GM19467 (cell line): ENCODE results near the gene COG2.
A peak's percentile ranks its signal among the peaks of the same experiment; 100 is the strongest.
"Not testable (repeated sequence)": the region's sequence is repeated elsewhere in the genome, so short reads cannot be mapped to it uniquely, and the experiment has no call there.

ENCODE experiments used
- ATAC-seq: cut with Tn5 transposase; IDR thresholded peaks from one replicate; pipeline ENCODE4 v1.9.1; 2021; ENCODE audit warnings: mild to moderate bottlenecking, moderate library complexity; ENCODE audit not compliant: unreplicated experiment

COG2 gene, protein sequence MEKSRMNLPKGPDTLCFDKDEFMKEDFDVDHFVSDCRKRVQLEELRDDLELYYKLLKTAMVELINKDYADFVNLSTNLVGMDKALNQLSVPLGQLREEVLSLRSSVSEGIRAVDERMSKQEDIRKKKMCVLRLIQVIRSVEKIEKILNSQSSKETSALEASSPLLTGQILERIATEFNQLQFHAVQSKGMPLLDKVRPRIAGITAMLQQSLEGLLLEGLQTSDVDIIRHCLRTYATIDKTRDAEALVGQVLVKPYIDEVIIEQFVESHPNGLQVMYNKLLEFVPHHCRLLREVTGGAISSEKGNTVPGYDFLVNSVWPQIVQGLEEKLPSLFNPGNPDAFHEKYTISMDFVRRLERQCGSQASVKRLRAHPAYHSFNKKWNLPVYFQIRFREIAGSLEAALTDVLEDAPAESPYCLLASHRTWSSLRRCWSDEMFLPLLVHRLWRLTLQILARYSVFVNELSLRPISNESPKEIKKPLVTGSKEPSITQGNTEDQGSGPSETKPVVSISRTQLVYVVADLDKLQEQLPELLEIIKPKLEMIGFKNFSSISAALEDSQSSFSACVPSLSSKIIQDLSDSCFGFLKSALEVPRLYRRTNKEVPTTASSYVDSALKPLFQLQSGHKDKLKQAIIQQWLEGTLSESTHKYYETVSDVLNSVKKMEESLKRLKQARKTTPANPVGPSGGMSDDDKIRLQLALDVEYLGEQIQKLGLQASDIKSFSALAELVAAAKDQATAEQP

DNA sequence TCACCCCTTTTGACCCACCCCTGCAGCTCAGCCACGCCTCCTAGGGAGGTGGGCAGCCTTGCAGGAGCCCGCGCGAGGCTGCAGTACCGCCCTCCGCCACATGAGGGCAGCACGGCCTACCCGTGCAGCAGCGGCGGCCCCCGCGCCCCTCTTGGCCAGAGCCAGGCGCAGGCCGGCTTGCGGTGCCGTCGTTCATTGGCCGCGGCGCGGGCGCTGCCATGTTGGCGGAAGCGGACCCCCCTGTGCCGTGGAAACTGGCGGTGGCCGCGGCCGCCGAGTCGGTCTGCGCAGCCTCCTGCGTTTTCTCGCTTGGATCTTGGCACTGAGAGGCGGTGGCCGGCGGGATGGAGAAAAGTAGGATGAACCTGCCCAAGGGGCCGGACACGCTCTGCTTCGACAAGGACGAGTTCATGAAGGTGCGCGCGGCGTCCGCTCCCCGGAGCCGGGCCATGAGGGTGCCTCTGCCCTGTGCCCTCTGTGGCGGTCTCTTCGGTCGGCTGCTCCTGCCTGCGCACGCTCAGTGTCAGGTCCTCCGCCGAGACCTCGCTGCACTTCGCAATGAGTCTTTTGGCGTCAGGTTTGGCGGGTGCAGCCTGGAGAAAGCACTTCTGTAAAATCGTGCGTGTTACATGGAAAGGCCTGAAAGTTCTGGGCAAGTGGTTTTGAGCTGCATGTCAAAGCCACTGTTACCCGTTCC is at the start of gene COG2:
COG2 (plus strand) TSS at position 219 of the 697 bp plus-strand sequence; CDS start at position 345, 126 bp downstream.
- peak; percentile 97 for ATAC-seq

DNA sequence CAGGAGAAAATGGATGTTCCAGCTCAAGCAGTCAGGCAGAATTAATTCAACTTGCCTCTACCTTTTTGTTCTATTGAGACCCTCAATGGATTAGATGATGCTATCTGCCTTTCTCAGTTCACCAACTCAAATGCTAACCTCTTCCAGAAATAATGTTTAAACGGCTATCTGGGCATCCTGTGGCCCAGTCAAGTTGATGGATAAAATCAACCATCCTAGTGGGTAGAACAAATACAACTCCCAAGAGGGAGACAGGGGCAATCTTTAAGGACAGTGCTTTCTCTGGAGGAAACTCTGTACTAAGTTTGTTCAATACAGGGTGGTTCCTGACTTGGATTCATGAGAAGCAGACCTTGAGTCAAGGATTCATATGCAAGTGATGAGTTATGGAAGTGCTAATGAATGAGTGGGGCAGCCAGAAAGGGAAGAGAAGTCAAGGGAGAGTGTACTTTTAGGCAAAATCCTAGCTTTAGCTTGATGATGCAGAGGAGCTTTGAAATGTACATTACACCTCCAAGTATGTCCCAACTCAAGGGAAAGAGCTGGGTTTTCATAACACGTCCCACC is 49.4 kb upstream of the COG2 start:
- ATAC-seq: no peak

DNA sequence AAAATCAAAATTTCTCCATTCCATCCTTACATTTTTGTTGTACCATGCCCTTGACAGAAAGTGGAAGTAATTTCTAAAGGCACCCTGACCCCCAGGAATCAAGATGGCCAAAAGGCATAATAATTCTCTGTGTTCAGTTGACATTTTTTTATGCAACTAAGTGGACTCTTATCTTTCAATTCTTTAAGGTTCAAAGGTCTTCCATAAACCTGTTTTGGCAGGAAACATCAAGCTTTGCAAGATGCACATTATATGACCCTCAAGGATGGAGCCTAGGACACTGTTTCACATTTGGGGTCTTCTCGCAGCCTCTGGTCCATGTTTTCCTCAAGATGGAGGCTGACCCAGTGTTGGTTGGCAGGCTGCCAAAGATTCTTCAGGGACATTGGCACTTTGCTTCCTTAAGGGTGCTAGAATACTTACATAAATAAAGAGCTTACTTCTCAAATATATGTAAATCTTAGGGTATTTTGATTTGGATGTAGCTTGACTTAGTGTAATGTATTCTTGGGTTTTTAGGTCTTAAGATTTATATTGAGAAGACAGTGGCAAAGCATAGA is 48.0 kb upstream of the COG2 start:
- no peak for ATAC-seq

DNA sequence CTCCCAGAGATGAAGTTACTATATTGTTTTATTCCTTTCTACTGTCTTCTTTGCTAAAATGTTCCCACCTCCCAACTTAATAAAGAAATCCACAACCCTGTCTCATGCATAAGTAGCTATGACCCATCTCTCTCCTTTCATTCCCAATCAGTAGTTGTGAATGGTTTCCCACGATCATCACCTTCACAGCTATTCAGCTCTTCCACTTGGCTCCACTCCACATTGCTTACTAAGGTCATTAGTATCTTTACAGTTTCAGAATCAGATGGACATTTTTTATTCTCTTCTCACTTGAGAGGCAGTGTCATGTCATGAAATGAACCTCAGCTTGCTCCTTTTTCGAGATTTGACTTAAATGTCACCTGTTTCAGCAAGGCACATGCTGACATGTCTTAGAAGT is 47.1 kb upstream of the COG2 start:
- ATAC-seq: no peak

DNA sequence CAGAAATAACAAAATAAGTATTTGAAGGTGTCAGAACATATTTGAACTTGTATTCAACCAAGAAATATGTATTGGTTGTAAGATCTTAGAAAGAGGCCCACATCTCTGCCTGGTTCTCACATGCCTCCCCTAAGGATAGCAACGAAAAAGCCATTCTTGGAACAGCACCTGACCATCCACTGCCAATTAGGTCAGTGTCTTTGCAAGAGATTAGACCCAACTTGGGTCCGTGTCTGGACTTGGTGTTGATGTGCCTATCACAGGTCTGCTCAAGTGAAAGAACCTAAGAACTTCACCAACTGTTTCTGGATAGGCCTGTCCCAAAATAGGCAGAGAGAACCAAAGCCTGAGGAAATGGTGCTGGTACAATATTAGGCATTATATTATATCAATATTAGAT is 46.0 kb upstream of the COG2 start:
- no peak for ATAC-seq

DNA sequence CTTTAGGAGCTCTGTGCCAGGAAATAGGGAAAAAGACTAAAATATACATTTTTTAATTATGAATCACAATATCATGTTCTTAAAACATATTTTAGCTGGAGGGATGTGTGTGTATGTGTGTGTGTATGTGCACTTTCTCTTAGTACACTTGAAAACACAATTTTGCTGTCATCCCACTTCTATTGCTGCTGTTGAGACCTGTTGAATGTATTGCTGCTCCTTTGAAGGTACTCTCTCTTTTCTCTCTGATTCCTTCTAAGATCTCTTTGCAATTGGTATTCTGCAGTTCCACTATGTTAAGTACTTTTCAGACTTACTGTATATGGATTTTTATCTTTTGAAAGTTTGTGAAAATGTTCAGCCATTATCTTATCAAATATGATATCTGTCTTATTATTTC is 43.5 kb upstream of the COG2 start:
- no peak for ATAC-seq

DNA sequence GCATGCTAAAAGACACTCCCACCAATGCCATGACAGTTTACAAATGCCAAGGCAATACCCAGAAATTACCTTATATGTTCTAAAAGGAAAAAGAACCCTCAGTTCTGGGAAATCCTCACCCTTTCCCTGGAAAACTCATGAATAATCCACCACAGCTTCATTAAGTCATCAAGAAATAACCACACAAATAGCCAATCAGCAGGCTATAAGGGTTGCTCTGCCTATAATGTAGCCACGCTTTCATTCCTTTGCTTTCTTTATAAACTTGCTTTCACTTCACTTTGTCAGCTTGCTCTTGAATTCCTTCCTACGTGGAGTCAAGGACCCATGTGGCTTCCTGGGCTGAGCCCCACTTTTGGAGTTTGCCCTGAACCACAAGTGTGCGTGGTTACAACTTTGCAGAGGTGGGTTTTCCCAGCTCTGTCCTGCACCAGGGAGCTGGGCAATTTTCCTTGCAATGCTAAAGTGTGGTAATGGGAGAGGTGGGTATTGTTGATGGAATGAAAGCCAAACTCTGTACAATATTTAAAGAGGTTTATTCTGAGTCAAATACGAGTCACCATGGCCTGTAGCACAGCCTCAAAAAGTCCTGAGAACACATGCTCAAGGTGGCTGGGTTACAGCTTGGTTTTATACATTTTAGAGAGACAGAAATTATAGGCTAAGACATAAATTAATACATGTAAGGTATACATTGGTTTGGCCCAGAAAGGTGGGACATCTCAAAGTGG is 42.2 kb upstream of the COG2 start:
- ATAC-seq: no peak

DNA sequence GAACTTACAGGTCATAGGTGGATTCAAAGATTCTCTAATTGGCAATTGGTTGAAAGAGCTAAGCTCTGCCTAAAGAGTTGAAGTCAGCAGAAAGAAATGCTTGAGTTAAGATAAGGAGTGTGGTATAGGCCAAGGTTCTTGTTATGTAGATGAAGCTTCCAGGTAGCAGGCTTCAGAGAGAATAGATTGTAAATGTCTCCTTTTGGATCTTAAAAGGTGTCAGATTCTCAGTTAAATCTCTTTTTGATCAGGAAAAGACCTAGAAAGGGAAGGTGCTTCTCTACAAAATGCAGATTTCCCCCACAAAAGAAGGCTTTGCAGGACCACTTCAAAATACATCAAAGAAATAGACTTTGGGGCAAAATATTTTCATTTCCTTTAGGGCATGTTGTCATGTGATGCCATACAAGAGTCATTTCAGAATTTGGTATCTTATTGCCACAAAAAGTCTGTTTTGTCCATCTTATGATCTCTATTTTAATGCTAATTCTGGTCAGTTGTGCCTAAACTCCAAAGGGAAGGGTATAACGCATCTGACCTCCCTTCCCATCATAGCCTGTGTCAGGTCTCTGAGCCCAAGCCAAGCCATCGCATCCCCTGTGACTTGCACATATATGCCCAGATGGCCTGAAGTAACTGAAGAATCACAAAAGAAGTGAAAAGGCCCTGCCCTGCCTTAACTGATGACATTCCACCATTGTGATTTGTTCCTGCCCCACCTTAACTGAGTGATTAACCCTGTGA is 41.5 kb upstream of the COG2 start:
- not testable (repeated sequence) for ATAC-seq

DNA sequence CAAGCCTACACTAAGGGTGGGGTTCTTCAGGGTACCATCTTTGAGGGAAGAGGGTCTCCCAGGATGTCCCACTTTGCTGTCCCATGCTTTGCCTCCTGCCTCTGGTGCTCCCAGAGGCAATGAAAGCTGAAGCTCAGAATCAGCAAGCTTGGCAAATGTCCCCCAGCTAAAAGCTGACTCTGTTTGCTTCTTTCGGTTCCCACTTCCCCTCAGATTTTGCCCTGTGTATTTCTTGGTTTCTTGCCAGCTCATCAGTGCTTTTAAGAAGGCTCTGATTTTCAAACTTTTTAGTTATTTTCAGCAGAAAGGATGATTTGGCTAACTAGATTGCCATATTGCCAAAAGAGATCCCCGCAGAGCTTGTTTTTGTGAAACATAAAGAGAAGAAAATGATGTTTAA is 33.1 kb upstream of the COG2 start:
- no peak for ATAC-seq

DNA sequence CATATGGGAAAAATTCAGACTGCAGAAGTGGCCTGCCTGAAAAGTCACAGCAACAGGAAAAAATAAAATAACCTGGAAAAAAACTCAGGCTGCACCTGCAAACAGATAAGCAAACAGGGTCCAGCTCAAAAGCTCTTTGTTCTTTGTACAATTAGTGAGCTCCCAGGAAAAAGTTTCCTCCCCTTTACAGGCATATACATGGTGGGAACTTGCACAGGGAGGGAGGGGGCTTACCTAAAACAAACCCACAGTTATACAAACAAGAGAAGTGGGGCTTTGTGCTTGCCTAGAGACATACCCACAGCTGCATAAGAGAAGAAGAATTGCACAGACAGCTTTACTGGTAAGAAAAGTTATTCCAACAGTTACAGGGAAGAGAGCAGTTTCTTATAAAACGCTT is 31.7 kb upstream of the COG2 start:
- ATAC-seq: no peak

DNA sequence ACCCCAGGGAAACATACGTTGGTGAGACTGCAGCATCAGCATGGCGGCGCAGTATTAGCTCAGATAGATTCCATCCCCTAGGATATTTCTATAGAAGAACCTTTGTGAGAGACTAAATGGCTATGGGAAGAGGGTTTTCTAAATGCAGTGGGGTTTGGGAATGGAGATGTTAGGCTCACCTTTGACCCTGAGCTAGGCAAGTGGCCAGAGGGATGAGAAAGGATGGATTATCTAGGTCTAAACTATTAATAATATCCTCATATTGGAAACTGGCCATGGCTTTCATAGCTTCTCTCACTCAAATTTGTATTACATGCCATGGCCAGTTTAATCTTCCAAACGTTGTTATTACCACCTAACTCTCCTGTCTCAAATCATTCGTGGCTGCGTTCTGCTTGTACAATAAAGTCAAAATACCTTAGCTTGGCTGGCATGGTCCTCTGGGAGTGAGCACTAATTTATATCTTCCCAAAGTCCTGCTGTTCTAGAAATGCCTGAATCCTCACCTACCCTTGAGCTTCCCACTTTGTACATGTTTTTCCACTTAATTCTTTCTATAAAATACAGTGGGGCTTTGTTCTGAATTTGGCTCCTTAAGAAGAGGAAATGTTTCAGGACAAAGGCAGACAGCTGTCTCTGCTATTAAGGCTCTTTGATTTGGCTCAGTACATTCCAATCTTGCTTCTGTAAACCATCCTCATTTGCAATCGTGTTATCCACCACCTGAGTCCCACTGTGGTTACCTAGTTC is 31.0 kb upstream of the COG2 start:
- ATAC-seq: no peak

DNA sequence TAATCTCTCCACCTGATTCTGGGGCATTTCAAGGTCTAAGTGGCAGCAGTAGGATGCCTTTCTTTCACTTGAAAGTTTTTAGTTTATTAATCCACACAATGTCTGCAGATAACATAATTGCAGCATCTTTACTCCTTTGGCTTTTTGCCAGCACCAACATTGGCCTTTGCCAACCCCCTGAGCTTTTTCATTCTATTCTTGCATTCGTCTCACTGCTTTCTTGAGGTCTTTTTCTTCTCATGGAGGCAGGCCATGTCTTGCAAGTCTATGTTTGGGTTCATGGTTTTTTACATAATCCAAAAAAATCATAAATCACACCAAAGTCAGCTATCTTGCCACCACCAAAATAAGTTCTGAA is 30.4 kb upstream of the COG2 start:
- no peak for ATAC-seq

DNA sequence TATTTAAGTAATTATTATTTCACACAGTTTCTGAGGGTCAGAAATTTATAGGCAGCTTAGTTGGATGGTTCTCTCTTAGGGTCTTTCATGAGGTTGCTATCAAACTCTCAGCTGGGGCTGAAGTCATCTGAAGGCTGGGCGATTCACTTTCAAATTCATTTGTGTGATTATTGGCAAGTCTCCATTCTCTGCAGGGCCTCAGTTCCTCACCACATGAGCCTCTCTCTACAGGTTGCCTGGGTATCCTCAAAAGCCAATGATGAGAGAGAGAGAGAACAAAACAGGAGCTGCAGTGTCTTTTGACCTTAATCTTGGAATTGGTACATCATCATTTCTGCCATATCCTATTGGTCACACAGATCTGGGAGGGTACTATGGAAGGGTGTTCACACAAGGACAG is 29.6 kb upstream of the COG2 start:
- no peak for ATAC-seq

DNA sequence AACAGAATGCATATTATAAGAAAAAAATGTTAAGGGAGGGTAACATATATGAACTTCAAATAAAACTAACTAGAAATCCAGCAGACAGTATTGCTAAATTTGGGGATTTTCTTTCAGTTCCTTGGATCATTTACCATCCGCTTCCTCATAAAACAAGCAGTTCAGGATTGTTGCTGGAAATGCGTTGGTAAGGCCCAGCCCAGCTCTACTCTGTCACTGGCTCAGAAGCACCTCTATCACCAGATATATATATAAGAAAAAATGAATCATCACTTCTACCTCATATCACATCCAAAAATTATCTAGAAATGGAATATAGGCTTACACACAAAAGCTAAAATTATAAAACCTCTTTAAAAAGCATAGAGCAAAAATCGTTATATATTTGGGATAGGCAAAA is 28.2 kb upstream of the COG2 start:
- ATAC-seq: no peak

DNA sequence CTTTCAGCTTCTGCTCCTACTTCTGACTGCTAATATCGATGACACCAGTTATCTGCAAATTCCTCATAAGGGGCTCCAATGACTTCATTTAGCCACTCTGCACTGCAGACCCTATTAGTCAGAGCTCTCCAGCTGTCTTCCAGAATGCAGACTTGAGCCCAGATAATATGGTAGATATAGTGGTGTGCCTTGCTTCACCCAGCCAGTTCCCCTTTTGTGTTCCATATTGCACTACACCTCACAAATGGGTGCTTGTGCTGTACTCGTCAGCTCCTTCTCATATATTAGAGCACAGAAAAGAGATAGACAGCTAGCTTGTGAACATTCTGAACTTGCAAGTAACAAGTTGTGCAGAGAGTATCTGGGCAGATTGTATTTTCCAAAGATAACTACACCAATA is 23.7 kb upstream of the COG2 start:
- ATAC-seq: no peak

DNA sequence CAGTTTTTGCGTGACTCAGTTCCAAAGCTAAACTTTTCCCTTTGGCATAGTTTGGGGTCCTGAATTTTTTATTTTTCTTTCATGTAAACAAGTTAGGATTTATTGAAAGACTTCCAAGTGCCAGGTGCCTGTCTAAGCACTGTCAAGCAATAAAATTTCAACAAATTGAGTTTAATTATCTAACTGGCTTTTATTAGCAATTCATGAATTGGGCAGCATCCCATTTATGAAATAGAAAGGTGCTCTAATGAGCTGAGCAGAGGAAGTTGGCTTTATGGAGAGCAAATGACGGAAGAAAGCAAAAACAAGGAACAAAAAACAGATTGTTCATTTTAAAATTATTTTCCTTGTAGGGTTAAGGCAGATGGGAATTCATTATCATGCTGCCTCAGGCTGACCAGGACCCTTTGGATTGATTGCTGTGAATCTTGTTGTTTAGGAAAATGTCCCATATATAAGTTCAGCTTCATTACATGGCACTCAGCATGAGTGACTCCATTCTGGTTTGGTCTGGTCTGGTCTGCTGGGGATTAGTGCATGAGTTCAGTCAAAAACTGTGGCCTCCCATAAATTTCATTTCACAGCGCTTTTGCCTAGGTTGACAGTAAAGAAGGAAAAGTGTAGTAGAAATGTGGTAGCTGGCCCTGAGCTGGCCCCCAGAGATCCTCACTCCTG is 21.5 kb upstream of the COG2 start:
- no peak for ATAC-seq

DNA sequence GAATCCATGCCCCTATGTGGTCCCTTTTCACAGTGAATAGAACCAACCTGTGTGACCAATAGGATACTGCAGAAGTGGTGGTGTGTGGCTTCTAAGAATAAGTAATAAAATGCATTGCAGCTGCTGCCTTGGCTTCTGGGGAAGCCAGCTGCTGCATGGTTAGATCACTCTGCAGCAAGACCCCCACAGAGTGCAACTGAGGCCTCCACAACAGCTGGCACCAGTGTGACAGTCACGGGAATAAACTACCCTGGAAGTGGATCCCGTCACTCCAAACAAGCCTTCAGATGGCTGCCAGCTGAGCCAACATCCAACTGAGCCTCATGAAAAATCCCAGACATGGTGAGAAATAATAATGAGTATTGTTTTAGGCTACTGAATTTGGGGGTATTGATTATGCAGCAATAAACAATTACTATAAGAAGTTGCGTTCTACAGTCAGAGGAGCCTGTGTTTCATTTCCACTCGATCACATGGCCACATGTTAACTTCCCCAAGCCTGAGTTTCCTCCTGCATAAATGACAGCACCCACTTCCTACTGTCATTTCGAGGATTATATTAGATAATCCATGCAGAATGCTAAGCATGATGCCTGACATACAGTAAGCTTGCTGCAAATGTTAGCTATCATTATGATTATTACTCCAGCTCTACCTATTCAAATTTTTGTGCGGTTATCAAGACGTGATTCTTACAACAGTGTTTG is 20.8 kb upstream of the COG2 start:
- no peak for ATAC-seq

DNA sequence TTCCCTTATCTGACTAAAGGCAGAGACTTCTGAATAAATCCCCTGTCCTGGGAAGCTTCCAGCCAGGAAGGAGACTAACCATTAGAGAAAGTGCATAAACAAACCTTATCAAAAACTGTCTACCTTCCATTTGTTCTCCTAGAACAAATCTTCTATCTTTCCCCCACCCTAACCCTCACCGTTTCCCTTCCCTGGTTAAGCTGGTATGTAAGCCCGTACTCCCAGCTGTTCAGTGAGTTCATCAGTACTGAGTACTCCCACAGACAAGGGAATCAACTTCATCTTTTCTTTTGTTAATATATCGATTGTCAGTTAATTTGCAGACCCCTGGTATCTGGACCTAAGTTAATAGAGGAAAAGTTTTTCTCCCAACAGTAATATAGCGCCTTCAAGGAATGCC is 20.1 kb upstream of the COG2 start:
- no peak for ATAC-seq
